DND-41 (cell line): ENCODE measurements around the gene RIN3.

Experiments used
- ATAC-seq: fragments of 200-7000 bp; cut with Tn5 transposase; 3 replicates; pipeline ENCODE4 v1.9.1; 2021; ENCODE audit warnings: low read depth; ENCODE audit not compliant: insufficient read depth
- DNase-seq: peaks from one replicate; pipeline ENCODE4 v3.0.0-alpha.2; 2020
- H2AFZ ChIP-seq: 2 replicates; pipeline ENCODE4 v1.6.0; 2012; ENCODE audit warnings: low read depth, low read length
- H3K27ac ChIP-seq: 2 replicates; pipeline ENCODE4 v1.5.1; 2012; ENCODE audit warnings: low read length, inconsistent platforms
- H3K27me3 ChIP-seq: fragments of 200-600 bp; sonication (generic); 2 replicates; pipeline ENCODE4 v1.6.0; 2012; ENCODE audit warnings: low read length, mild to moderate bottlenecking, inconsistent platforms; ENCODE audit not compliant: insufficient read depth, poor library complexity
- H3K36me3 ChIP-seq: 2 replicates; pipeline ENCODE4 v1.5.1; 2012; ENCODE audit warnings: low read length, inconsistent platforms; ENCODE audit not compliant: insufficient read depth
- H3K4me1 ChIP-seq: 2 replicates; pipeline ENCODE4 v1.5.1; 2012; ENCODE audit warnings: mild to moderate bottlenecking, low read length; ENCODE audit not compliant: insufficient read depth
- H3K4me2 ChIP-seq: 2 replicates; pipeline ENCODE4 v1.6.0; 2012; ENCODE audit warnings: mild to moderate bottlenecking, moderate library complexity, low read length, inconsistent platforms; ENCODE audit not compliant: insufficient read depth
- H3K4me3 ChIP-seq, 2 experiments: fragments of 200-600 bp in 1 of 2; shearing (Covaris generic) in 1 of 2; 2 replicates each; pipeline ENCODE4 v1.5.1; 2012 to 2016; ENCODE audit warnings: inconsistent platforms in 2 of 2, low read length in 2 of 2, mild to moderate bottlenecking in 2 of 2, low read depth in 1 of 2, moderate library complexity in 1 of 2
- H3K79me2 ChIP-seq: 2 replicates; pipeline ENCODE4 v1.6.0; 2012; ENCODE audit warnings: low read length, inconsistent platforms; ENCODE audit not compliant: insufficient read depth
- H3K9ac ChIP-seq: 2 replicates; pipeline ENCODE4 v1.6.0; 2012; ENCODE audit warnings: low read depth, mild to moderate bottlenecking, inconsistent platforms, low read length, moderate library complexity
- H3K9me3 ChIP-seq: 2 replicates; pipeline ENCODE4 v1.5.1; 2012; ENCODE audit warnings: low read length, moderate library complexity, mild to moderate bottlenecking, inconsistent platforms; ENCODE audit not compliant: insufficient read depth, severe bottlenecking
- H4K20me1 ChIP-seq: 2 replicates; pipeline ENCODE4 v1.6.0; 2012; ENCODE audit warnings: low read length; ENCODE audit not compliant: insufficient read depth
- EZH2 ChIP-seq: IDR thresholded peaks from 3 replicates; pipeline ENCODE4 v1.6.1; 2012; ENCODE audit warnings: borderline replicate concordance, low read depth, mild to moderate bottlenecking, moderate library complexity, low read length, inconsistent platforms; ENCODE audit not compliant: severe bottlenecking
- TF ChIP-seq, protein P1 (sequence below): IDR thresholded peaks from 2 replicates; pipeline ENCODE4 v1.5.1; 2012; ENCODE audit warnings: borderline replicate concordance, low read length, moderate library complexity, mild to moderate bottlenecking; ENCODE audit not compliant: poor library complexity, severe bottlenecking; ENCODE audit errors: extremely low read depth

RIN3 gene

DNA sequence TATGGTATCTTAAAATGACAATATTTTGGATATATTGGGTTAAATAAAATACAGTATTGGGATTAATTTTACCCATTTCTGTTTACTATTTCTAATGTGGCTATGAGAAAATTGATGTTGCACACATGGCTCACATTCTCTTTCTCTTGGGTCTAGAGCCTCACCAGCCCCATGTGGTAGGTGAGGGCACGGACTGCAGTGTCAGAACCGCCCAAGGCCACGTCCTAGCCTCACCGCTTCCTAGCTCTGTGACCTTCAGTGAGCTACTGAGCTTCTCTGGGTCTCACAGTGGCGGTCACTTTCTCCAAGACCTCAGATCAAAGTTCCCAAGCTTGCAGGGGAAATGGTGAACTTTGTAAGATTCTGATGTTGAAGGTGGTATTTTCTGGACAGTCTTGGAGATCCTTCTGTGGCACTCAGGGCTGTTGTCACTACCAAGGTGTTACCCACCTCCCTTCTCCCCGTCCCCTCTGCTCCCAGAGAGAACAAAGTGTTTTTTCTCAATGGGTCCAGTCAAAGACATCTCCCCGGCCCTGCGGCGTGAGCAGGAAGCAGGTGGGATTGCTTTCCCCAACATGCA lies 87.6 kb downstream of the RIN3 start:
- H3K9me3 ChIP-seq, result no peaks in the 10 kb centered on the region
- no peaks in the 10 kb centered on the region for H3K27me3 ChIP-seq
- H3K4me2 ChIP-seq, result no peak overlapping the region
- H2AFZ ChIP-seq, result no peak overlapping the region
- no peak overlapping the region for H3K4me3 ChIP-seq
- no peak overlapping the region for H3K27ac ChIP-seq
- H3K36me3 ChIP-seq, result no peaks in the 10 kb centered on the region
- H3K4me1 ChIP-seq, result no peaks in the 10 kb centered on the region
- ATAC-seq (no peak), DNase-seq (no peak)
- H3K9ac ChIP-seq, result no peak overlapping the region
- TF ChIP-seq EZH2, result no peak
- TF ChIP-seq, protein P1, sequence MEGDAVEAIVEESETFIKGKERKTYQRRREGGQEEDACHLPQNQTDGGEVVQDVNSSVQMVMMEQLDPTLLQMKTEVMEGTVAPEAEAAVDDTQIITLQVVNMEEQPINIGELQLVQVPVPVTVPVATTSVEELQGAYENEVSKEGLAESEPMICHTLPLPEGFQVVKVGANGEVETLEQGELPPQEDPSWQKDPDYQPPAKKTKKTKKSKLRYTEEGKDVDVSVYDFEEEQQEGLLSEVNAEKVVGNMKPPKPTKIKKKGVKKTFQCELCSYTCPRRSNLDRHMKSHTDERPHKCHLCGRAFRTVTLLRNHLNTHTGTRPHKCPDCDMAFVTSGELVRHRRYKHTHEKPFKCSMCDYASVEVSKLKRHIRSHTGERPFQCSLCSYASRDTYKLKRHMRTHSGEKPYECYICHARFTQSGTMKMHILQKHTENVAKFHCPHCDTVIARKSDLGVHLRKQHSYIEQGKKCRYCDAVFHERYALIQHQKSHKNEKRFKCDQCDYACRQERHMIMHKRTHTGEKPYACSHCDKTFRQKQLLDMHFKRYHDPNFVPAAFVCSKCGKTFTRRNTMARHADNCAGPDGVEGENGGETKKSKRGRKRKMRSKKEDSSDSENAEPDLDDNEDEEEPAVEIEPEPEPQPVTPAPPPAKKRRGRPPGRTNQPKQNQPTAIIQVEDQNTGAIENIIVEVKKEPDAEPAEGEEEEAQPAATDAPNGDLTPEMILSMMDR, result no peak
- no peaks in the 10 kb centered on the region for H4K20me1 ChIP-seq
- H3K79me2 ChIP-seq, result no peaks in the 10 kb centered on the region

DNA sequence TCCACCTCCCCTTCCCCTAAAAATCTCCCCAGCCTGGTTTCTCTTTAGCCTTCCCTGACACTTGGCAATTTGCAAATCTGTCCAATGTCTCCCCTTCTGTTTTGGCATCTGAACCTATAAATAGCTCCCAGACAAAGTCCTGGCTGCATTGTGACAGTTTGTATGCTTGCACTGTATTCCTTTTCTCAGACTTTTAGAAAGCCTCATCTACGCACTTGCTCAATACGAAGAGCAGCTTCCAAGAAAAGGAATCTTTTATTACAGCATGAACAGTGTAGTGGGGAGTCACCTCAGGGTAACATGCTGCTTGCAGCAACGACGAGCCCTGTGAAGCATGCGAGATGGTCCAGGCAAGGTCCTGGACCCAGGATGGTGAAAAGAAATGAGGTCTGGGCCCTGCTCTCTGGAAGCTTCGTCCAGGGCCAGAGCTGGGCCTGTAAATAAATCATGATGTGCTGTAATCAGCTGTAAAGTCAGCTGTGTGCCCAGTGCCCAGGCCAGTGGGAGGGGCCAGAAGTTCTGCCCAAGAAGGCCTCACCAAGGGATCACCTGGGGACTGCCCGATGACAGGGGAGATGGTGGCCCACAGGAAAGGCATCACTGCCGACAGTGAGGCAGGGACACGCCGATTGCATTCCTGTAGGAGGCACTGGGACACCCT lies 88.3 kb downstream of the RIN3 start:
- H3K27ac ChIP-seq, result no peak overlapping the region
- no peak for DNase-seq
- H3K4me2 ChIP-seq, result no peak overlapping the region

DNA sequence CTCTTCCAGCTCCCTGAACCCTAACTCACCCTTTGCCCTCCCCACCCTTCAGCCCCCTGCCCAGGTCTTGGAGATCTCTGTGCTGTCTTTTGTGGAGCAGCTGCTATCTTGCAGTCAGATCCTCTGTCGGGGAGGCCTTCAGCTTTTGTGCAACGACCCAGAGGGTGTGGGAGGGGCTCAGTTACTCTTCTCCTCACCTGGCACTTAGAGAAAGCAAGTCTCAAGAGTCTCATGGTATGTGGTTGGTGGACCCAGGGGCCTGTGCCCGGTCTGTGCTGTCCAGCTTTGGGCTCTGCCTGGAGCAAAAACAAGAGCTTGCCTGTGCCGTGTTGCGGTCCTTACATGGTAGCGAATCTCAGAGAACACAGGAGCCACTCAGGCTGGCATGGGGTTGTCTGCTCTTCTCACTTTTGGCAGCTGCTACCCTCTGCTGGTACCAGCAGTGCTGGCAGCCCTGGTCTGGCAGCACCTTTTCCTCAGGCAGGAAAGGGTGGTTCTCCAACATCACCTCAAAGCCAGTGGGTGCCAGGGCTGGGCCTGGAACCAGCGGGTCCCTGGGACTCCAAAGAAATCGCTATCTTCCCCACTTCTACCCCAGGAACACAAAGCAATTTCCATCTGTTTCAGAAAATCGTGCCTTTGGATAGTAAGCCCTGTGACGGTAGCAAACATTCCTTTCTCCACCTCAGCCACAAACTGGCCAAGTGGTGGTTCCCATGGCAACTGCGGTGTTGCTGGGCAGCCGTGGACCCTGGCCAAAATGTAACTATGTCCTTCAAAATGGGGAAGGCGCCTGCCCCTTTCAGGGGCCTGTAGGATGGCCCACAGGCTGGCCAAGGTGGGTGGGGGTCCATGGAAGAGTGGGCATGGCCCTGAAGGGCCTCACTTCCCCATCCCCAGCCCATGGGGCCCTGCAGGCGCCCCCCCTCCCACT lies 90.0 kb downstream of the RIN3 start:
- no peak overlapping the region for H3K4me3 ChIP-seq
- TF ChIP-seq, protein P1, result no peak
- no peak for TF ChIP-seq EZH2
- H3K9me3 ChIP-seq, result no peaks in the 10 kb centered on the region
- H3K27ac ChIP-seq, result no peak overlapping the region
- no peaks in the 10 kb centered on the region for H4K20me1 ChIP-seq
- DNase-seq, result no peak
- no peak for ATAC-seq
- H3K4me2 ChIP-seq, result no peak overlapping the region
- H3K27me3 ChIP-seq, result no peaks in the 10 kb centered on the region
- H2AFZ ChIP-seq, result no peak overlapping the region
- no peak overlapping the region for H3K9ac ChIP-seq
- no peaks in the 10 kb centered on the region for H3K79me2 ChIP-seq
- no peaks in the 10 kb centered on the region for H3K4me1 ChIP-seq
- no peaks in the 10 kb centered on the region for H3K36me3 ChIP-seq

More for the DNA sequence above, 88.3 kb downstream of the RIN3 start:
- Histone ChIP-seq H3K4me3 (no peak overlapping the region), H3K79me2 (no peaks in the 10 kb centered on the region), H3K9ac (no peak overlapping the region), H3K4me1 (no peaks in the 10 kb centered on the region), H2AFZ (no peak overlapping the region), H4K20me1 (no peaks in the 10 kb centered on the region), H3K27me3 (no peaks in the 10 kb centered on the region), H3K36me3 (no peaks in the 10 kb centered on the region), H3K9me3 (no peaks in the 10 kb centered on the region)
- ATAC-seq, result no peak
- no peak for TF ChIP-seq EZH2
- TF ChIP-seq, protein P1, result no peak
